ENCODE results near the gene CAMK1.

GRCh38 chr3:9810846-9811245 lies 41.1 kb upstream of the CAMK1 start:
- no peak for TF ChIP-seq CTCF (IDR thresholded peaks at IDR 0.05)
- TF ChIP-seq POLR2AphosphoS5 (IDR thresholded peaks at IDR 0.05), result no peak
- no peak for TF ChIP-seq POLR2A (IDR thresholded peaks at IDR 0.05)
